ENCODE measurements around the gene ZNF415. TPM values are rescaled to one million over a fixed set of nuclear protein-coding genes. Genes with fewer than 3 reads are reported as not detected.

ZNF415 gene
- 13.1 to 15.6 TPM (median 13.8 TPM) in 3 replicates for total RNA-seq

DNA sequence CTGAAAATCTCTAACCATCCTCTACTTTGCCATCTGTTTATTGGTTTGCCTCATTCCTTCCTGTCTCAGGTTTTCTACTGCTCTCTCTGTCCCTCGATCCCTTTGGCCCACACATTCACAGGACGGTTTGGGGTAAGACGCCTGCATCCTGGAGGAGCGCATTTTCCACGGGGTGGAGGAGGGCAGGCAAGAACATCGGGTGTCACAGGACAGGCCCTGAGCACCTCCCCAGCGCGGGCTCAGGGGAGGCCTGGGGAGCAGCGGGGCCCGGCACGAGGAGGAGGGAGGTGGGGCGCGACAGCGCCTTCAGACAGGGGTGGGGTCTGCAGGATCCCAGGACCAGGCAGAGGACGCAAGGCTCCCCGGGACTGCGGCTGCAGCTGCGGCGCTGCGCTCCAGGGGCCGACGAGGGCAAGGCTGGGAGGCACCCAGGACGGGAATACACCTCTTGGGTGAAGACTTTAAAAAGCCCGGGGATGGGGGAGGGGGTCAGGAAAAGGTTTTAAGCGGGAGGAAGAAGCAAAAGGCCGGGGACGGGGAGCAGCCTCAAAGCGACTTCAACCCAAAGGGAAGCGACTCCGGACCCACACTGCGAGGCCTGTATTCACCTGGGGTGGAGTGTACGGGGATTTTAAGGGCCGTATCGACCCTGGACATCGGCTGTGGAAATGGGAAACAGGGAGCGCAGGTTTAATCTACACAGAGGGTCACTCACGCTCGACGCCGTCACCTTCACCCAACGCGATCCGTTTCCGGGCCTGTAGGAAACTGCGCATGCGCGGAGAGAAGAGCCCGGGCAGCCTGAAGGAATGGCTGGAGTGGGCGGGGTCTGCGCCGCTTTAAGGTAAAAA lies at the start of gene ZNF415:
TSS of gene ZNF415 (minus strand) at position 770 of the 851 bp plus-strand sequence. CDS start 10,234 bp downstream, outside the sequence.
- H3K9me3 Mint-ChIP-seq = peaks cover 20% of the 10 kb centered on the region
- peaks cover 23% of the 10 kb centered on the region for H3K4me1 Mint-ChIP-seq
- TF ChIP-seq, protein P1, sequence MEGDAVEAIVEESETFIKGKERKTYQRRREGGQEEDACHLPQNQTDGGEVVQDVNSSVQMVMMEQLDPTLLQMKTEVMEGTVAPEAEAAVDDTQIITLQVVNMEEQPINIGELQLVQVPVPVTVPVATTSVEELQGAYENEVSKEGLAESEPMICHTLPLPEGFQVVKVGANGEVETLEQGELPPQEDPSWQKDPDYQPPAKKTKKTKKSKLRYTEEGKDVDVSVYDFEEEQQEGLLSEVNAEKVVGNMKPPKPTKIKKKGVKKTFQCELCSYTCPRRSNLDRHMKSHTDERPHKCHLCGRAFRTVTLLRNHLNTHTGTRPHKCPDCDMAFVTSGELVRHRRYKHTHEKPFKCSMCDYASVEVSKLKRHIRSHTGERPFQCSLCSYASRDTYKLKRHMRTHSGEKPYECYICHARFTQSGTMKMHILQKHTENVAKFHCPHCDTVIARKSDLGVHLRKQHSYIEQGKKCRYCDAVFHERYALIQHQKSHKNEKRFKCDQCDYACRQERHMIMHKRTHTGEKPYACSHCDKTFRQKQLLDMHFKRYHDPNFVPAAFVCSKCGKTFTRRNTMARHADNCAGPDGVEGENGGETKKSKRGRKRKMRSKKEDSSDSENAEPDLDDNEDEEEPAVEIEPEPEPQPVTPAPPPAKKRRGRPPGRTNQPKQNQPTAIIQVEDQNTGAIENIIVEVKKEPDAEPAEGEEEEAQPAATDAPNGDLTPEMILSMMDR (IDR thresholded peaks at IDR 0.05; ENCODE audit: unreplicated experiment) = no peak
- H3K27ac Mint-ChIP-seq = peak within 1 kb of the TSS; percentile 84
- H3K36me3 Mint-ChIP-seq = peaks cover 14% of the 10 kb centered on the region
- H3K27me3 Mint-ChIP-seq (ENCODE audit: low read depth) = no peaks in the 10 kb centered on the region
- peak; percentile 83 to 91 for DNase-seq (ENCODE audit: low spot score in 2 of 2, unreplicated experiment in 2 of 2)
- peak within 1 kb of the TSS; percentile 86 for H3K4me3 Mint-ChIP-seq

DNA sequence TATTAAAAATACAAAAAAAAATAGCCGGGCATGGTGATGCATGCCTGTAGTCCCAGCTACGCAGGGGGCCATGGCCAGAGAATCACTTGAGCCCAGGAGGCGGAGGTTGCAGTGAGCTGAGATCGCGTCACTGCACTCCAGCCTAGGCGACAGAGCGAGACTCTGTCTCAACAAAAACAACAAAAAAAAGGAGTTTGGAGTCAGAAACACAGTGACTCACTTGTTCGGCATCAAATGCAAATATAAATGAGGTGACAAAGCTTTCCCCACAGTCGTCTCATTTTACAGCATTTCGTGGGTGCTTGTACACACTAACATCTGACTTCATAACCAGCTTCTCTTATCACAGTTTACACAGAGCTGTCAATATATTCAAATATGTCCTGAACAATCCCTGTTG lies 49.5 kb upstream of the ZNF415 start:
- Mint-ChIP-seq H3K4me1 (peaks cover 12% of the 10 kb centered on the region), H3K27ac (no peak overlapping the region), H3K36me3 (peaks cover 42% of the 10 kb centered on the region), H3K4me3 (no peak overlapping the region), H3K9me3 (peaks cover 13% of the 10 kb centered on the region), H3K27me3 (ENCODE audit: low read depth) (no peaks in the 10 kb centered on the region)
- TF ChIP-seq, protein P1 (IDR thresholded peaks at IDR 0.05; ENCODE audit: unreplicated experiment) = no peak
- DNase-seq (ENCODE audit: low spot score in 2 of 2, unreplicated experiment in 2 of 2) = no peak

DNA sequence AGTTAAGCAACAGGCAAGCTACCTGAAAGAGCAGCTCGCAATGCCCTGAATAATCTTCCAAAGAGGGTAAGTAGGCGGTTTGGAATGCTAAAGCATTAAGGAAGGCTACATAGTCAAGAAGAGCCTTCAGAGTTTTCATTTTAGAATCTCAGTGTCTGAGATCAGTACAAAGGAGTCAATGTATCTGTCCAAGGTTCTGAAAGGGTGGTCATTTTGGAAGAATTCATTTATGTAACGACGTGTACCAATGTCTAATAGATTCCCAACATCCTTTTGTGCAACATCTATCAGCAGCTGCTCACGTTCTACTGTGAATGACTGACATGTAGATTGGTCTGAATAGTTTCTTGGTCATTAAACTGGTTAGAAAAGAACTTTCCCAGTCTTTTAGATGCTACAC lies 45.3 kb upstream of the ZNF415 start:
- peaks cover 50% of the 10 kb centered on the region for H3K36me3 Mint-ChIP-seq

DNA sequence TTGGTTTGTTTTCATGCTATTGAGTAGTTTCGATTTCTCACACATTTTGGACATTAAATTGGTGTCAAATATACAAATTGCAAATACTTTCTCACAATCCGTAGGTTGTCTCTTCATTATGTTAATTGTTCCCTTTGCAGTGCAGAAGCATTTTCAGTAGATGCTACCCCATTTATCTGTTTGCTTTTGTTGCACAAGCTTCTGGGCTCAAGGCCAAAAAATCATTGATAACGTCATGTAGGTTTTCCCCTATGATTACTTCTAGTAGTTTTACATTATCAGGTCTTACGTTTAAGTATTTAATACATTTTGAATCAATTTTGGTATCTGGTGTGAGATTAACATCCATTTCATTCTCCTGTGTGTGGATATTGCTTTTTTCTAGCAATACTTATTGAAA lies 40.2 kb upstream of the ZNF415 start:
- Mint-ChIP-seq H3K27ac (no peak overlapping the region), H3K9me3 (peaks cover 54% of the 10 kb centered on the region), H3K4me3 (no peak overlapping the region), H3K27me3 (ENCODE audit: low read depth) (no peaks in the 10 kb centered on the region), H3K4me1 (no peaks in the 10 kb centered on the region), H3K36me3 (peaks cover 49% of the 10 kb centered on the region)
- no peak for DNase-seq (ENCODE audit: low spot score in 2 of 2, unreplicated experiment in 2 of 2)
- TF ChIP-seq, protein P1 (IDR thresholded peaks at IDR 0.05; ENCODE audit: unreplicated experiment) = no peak

More for the DNA sequence above, 45.3 kb upstream of the ZNF415 start:
- TF ChIP-seq, protein P1 (IDR thresholded peaks at IDR 0.05; ENCODE audit: unreplicated experiment) = no peak
- H3K27me3 Mint-ChIP-seq (ENCODE audit: low read depth) = no peaks in the 10 kb centered on the region
- peaks cover 38% of the 10 kb centered on the region for H3K9me3 Mint-ChIP-seq
- DNase-seq (ENCODE audit: low spot score in 2 of 2, unreplicated experiment in 2 of 2) = no peak
- H3K4me1 Mint-ChIP-seq = peaks cover 4% of the 10 kb centered on the region
- H3K4me3 Mint-ChIP-seq = no peak overlapping the region
- no peak overlapping the region for H3K27ac Mint-ChIP-seq

DNA sequence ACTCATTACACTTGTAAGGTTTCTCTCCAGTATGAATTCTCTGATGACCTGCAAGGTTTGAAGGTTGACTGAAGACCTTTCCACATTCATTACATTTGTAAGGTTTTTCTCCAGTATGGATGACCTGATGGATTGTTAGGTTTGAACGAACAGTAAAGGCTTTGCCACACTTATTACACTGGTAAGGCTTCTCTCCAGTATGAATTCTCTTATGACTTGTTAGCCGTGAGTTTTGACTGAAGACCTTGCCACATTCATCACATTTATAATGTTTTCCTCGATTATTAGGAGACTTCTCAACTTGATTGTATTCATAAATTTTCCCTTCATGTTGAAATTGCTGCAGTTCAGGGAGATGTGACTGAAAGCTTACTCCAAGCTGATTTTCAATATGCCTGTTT lies 33.0 kb upstream of the ZNF415 start:
- TF ChIP-seq, protein P1 (IDR thresholded peaks at IDR 0.05; ENCODE audit: unreplicated experiment) = no peak
- H3K4me3 Mint-ChIP-seq = no peak overlapping the region

More for the DNA sequence above, 33.0 kb upstream of the ZNF415 start:
- Mint-ChIP-seq H3K36me3 (peaks cover 45% of the 10 kb centered on the region), H3K4me1 (no peaks in the 10 kb centered on the region), H3K27me3 (ENCODE audit: low read depth) (no peaks in the 10 kb centered on the region), H3K27ac (no peak overlapping the region), H3K9me3 (peaks cover 53% of the 10 kb centered on the region)
- no peak for DNase-seq (ENCODE audit: low spot score in 2 of 2, unreplicated experiment in 2 of 2)
